BE2C (cell line): Measurements from ENCODE around the gene DCAF5.

ENCODE experiments used
- DNase-seq: peaks from one replicate; pipeline ENCODE4 v3.0.0-alpha.2; 2020
- H3K27me3 ChIP-seq: fragments of 250-450 bp; sonication (Bioruptor Pico); 2 replicates; pipeline ENCODE4 v1.5.1; 2020; ENCODE audit warnings: mild to moderate bottlenecking
- H3K36me3 ChIP-seq: fragments of 250-450 bp; sonication (Bioruptor Pico); 2 replicates; pipeline ENCODE4 v1.5.1; 2020; ENCODE audit warnings: mild to moderate bottlenecking
- H3K4me1 ChIP-seq: fragments of 250-450 bp; sonication (Bioruptor Pico); 2 replicates; pipeline ENCODE4 v1.5.1; 2020
- H3K4me3 ChIP-seq: 2 replicates; pipeline ENCODE4 v1.5.1; 2011; ENCODE audit warnings: low read depth, low read length
- H3K9me3 ChIP-seq: fragments of 250-450 bp; sonication (Bioruptor Pico); 2 replicates; pipeline ENCODE4 v1.5.1; 2020
- CTCF ChIP-seq: IDR thresholded peaks from 2 replicates; pipeline ENCODE4 v1.5.1; 2012; ENCODE audit warnings: mild to moderate bottlenecking, low read depth, low read length

Gene DCAF5

GRCh38 chr14:69096781-69097475 lies 56.0 kb downstream of the DCAF5 start:
- H3K36me3 ChIP-seq: no peaks in the 10 kb centered on the region
- H3K9me3 ChIP-seq: no peaks in the 10 kb centered on the region
- no peak for TF ChIP-seq CTCF
- H3K4me3 ChIP-seq: no peak overlapping the region
- no peaks in the 10 kb centered on the region for H3K27me3 ChIP-seq
- no peaks in the 10 kb centered on the region; the same call in none of the 2 replicates for H3K4me1 ChIP-seq
- DNase-seq: no peak

GRCh38 chr14:69096246-69096645 lies 56.7 kb downstream of the DCAF5 start:
- Histone ChIP-seq H3K9me3 (no peaks in the 10 kb centered on the region), H3K4me3 (no peak overlapping the region), H3K4me1 (no peaks in the 10 kb centered on the region; the same call in none of the 2 replicates), H3K27me3 (no peaks in the 10 kb centered on the region), H3K36me3 (peaks cover 3% of the 10 kb centered on the region)
- no peak for TF ChIP-seq CTCF
- no peak for DNase-seq

- Histone ChIP-seq H3K27me3 (no peaks in the 10 kb centered on the region), H3K4me3 (no peak overlapping the region), H3K9me3 (no peaks in the 10 kb centered on the region), H3K36me3 (peaks cover 14% of the 10 kb centered on the region), H3K4me1 (no peaks in the 10 kb centered on the region; the same call in none of the 2 replicates)
- no peak for DNase-seq
- no peak for TF ChIP-seq CTCF
Measured at GRCh38 chr14:69094481-69094880, 58.4 kb downstream of the DCAF5 start.

GRCh38 chr14:69093631-69094421 lies 59.1 kb downstream of the DCAF5 start:
- H3K4me3 ChIP-seq: no peak overlapping the region
- H3K27me3 ChIP-seq: no peaks in the 10 kb centered on the region
- peaks cover 14% of the 10 kb centered on the region for H3K36me3 ChIP-seq
- H3K4me1 ChIP-seq: peaks cover 3% of the 10 kb centered on the region
- TF ChIP-seq CTCF: no peak
- no peaks in the 10 kb centered on the region for H3K9me3 ChIP-seq
- no peak for DNase-seq

GRCh38 chr14:69092840-69093422 lies 60.0 kb downstream of the DCAF5 start:
- Histone ChIP-seq H3K4me3 (no peak overlapping the region), H3K36me3 (peaks cover 14% of the 10 kb centered on the region), H3K27me3 (no peaks in the 10 kb centered on the region), H3K9me3 (no peaks in the 10 kb centered on the region), H3K4me1 (peaks cover 8% of the 10 kb centered on the region)
- TF ChIP-seq CTCF: no peak
- DNase-seq: no peak

GRCh38 chr14:69091695-69092094 lies 61.2 kb downstream of the DCAF5 start:
- peaks cover 8% of the 10 kb centered on the region for H3K4me1 ChIP-seq
- H3K9me3 ChIP-seq: no peaks in the 10 kb centered on the region
- DNase-seq: no peak
- no peaks in the 10 kb centered on the region for H3K27me3 ChIP-seq
- peaks cover 14% of the 10 kb centered on the region for H3K36me3 ChIP-seq
- no peak overlapping the region for H3K4me3 ChIP-seq
- TF ChIP-seq CTCF: no peak
